ENCODE measurements around the gene SCAMP2.

Gene SCAMP2

DNA sequence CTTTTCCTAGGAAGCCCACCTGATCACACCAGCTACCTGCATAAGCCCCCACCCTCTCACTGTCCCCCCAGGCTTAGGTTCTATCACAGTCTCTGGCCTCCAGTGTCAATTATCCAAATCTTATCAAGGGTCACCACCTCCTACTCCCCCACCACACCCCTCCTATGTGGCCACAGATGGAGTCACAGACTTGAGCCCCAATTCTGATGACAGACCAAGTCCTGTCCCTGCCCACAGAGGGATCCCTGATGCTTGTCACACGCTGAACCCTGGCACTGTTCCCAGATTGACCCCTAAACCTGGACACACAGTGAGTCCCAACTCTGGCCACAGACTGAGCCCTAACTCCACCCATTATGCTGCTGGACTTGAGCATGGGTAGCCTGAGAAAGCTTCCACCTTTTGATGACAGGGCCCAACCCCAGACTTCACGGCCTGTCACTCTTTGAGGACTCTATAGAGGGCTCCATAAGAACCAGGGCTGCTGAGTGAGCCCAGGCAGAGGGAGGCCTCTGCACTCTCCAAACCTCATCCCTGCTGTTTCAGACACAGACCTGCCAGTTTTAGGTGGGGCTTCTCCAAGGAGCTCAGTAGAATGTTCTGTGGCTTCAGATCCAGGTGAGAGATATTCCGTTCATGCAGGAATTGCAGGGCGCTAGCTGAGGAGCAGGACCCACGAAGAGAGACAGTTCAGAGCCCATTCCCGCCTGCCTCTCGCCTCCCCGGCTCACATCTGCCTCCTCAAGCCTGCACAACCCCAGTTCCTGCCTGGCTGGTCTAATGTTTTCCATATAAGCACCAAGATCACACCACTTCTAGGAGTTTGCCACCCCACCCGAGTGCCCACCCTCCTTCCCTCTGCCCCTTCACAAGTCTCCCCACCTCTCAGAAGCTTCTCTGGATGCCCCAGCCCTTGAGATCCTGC lies 32.1 kb downstream of the SCAMP2 start:
- in situ Hi-C loops (cut with HindIII; ENCODE audit: low sequenced_read_pairs) = no loop called here
- no peak for DNase-seq (ENCODE audit: low read depth)
- no peak overlapping the region for H3K4me3 ChIP-seq (ENCODE audit: low read depth, low read length)
- TF ChIP-seq, protein P1, sequence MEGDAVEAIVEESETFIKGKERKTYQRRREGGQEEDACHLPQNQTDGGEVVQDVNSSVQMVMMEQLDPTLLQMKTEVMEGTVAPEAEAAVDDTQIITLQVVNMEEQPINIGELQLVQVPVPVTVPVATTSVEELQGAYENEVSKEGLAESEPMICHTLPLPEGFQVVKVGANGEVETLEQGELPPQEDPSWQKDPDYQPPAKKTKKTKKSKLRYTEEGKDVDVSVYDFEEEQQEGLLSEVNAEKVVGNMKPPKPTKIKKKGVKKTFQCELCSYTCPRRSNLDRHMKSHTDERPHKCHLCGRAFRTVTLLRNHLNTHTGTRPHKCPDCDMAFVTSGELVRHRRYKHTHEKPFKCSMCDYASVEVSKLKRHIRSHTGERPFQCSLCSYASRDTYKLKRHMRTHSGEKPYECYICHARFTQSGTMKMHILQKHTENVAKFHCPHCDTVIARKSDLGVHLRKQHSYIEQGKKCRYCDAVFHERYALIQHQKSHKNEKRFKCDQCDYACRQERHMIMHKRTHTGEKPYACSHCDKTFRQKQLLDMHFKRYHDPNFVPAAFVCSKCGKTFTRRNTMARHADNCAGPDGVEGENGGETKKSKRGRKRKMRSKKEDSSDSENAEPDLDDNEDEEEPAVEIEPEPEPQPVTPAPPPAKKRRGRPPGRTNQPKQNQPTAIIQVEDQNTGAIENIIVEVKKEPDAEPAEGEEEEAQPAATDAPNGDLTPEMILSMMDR (IDR thresholded peaks at IDR 0.05; ENCODE audit: low read depth, low read length, missing control alignments) = no peak

GRCh38 chr15:74839526-74840395 lies 33.4 kb downstream of the SCAMP2 start:
- TF ChIP-seq, protein P1 (IDR thresholded peaks at IDR 0.05; ENCODE audit: low read depth, low read length, missing control alignments) = no peak
- in situ Hi-C loops (cut with HindIII; ENCODE audit: low sequenced_read_pairs) = no loop called here

GRCh38 chr15:74838746-74839525 lies 34.2 kb downstream of the SCAMP2 start:
- in situ Hi-C loops (cut with HindIII; ENCODE audit: low sequenced_read_pairs) = no loop called here
- TF ChIP-seq, protein P1 (IDR thresholded peaks at IDR 0.05; ENCODE audit: low read depth, low read length, missing control alignments) = no peak
- no peak for DNase-seq (ENCODE audit: low read depth)
- H3K4me3 ChIP-seq (ENCODE audit: low read depth, low read length) = no peak overlapping the region

More at GRCh38 chr15:74839526-74840395, 33.4 kb downstream of the SCAMP2 start:
- no peak overlapping the region for H3K4me3 ChIP-seq (ENCODE audit: low read depth, low read length)
- no peak for DNase-seq (ENCODE audit: low read depth)

DNA sequence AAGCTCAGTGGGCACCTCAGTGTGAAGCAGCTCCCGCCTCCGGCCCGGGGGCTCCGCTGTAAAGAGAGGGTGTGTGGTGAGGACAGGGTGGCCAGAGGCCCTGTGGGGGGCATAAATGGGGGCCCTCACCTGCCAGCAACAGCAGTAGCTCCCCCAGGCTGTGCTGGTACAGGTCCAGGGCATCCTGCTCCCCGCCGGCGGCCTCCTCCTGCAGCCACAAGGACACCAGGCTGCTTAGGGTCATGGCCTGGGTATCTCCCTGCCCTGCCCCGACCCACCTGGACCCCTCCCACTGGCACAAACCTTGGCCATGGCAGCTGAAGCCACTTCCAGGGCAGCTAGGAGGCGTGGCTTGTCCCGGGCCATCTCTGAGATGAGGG lies 35.0 kb downstream of the SCAMP2 start:
- H3K4me3 ChIP-seq (ENCODE audit: low read depth, low read length) = no peak overlapping the region
- in situ Hi-C loops (cut with HindIII; ENCODE audit: low sequenced_read_pairs) = no loop called here
- no peak for DNase-seq (ENCODE audit: low read depth)
- TF ChIP-seq, protein P1 (IDR thresholded peaks at IDR 0.05; ENCODE audit: low read depth, low read length, missing control alignments) = no peak

DNA sequence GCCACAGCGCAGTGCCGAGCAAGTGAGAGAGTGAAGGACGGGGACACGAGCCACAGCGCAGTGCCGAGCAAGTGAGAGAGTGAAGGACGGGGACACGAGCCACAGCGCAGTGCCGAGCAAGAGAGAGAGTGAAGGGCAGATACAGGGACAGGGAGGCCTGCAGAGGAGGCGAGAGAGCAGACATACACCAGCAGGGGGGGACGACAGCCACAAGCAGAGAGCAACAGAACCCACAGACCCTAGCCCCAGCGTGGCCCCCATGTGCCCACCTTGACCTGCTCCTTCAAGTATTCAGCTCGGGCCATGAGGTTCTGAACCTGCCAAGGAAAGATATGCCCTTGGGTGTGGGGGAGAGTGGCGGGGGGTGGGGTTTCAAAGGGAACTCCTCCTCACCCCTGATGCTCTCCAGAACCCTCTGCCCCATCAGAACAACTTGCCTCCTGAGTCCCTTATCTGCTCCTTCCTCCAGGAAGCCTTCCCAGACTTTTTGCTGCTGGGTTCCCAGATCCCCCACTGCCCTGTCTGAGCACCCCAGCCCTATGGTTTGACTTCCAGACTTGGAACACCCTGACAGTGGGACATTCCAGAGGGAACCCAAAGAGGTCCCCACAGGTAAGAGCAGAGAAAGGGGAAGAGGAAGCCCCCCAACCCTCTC lies 35.6 kb downstream of the SCAMP2 start:
- TF ChIP-seq, protein P1 (IDR thresholded peaks at IDR 0.05; ENCODE audit: low read depth, low read length, missing control alignments) = no peak
- DNase-seq (ENCODE audit: low read depth) = no peak
- in situ Hi-C loops (cut with HindIII; ENCODE audit: low sequenced_read_pairs) = no loop called here

More for the DNA sequence above, 35.6 kb downstream of the SCAMP2 start:
- H3K4me3 ChIP-seq (ENCODE audit: low read depth, low read length) = no peak overlapping the region
